GM12878 (cell line): ENCODE measurements around the gene PLEK2. TPM values are rescaled to one million over a fixed set of nuclear protein-coding genes. Genes with fewer than 3 reads are reported as not detected.

Experiments used
- ATAC-seq: fragments of 200-7000 bp; cut with Tn5 transposase; 3 replicates; pipeline ENCODE4 v1.9.1; 2020; ENCODE audit warnings: mild to moderate bottlenecking, moderate library complexity
- BruUV-seq: library from RNA; stranded (reverse); fragments of 400-500 nt; replicated peaks from 2 replicates; lab custom pipeline; 2021; lab: Mats Ljungman, UMichigan
- CTCF ChIA-PET: fragments of 300-600 bp; sonication (Branson Sonifier 250); formaldehyde crosslinking; extraction: SDS; loops from one replicate; lab custom pipeline; 2021; ENCODE audit warnings: inconsistent platforms; lab: Yijun Ruan, JAX
- POLR2A ChIA-PET: fragments of 350-600 bp; formaldehyde crosslinking; extraction: SDS; loops from one replicate; lab custom pipeline; 2021; ENCODE audit warnings: inconsistent platforms; lab: Charles Lee
- RAD21 ChIA-PET: fragments of 300-600 bp; sonication (Branson Sonifier 250); formaldehyde crosslinking; loops from one replicate; lab custom pipeline; 2023; ENCODE audit warnings: antibody characterized with exemption; ENCODE audit not compliant: unreplicated experiment; lab: Charles Lee
- SMC1A ChIA-PET: fragments of 300-600 bp; sonication (Branson Sonifier 250); formaldehyde crosslinking; loops from one replicate; lab custom pipeline; 2023; ENCODE audit not compliant: unreplicated experiment, uncharacterized antibody; lab: Charles Lee
- DNase-seq: peaks from one replicate; pipeline ENCODE4 v3.0.0-alpha.2; 2011; ENCODE audit warnings: low read depth, low spot score
- FAIRE-seq: peaks from 3 replicates; lab custom pipeline; 2011; peaks lifted over from hg19 to GRCh38; lab: Jason Lieb, UNC
- H2AFZ ChIP-seq: 2 replicates; pipeline ENCODE4 v1.6.0; 2011; ENCODE audit warnings: low read depth, low read length, control low read depth; ENCODE audit not compliant: control insufficient read depth
- H3K27ac ChIP-seq: 2 replicates; pipeline ENCODE4 v1.5.1; 2011; ENCODE audit warnings: control low read depth; ENCODE audit not compliant: control insufficient read depth, insufficient read depth
- H3K27me3 ChIP-seq, 2 experiments: replicated peaks in 1 of 2; 2 replicates each; pipeline versions ENCODE4 v1.6.0 to v1.6.1; 2011; ENCODE audit warnings: low read length in 1 of 2; ENCODE audit not compliant: control insufficient read depth in 2 of 2, insufficient read depth in 2 of 2
- H3K36me3 ChIP-seq, 2 experiments: 2 replicates each; pipeline ENCODE4 v1.5.1; 2011; ENCODE audit warnings: low read length in 1 of 2; ENCODE audit not compliant: control insufficient read depth in 2 of 2, insufficient read depth in 2 of 2
- H3K4me1 ChIP-seq: 2 replicates; pipeline ENCODE4 v1.6.1; 2011; ENCODE audit warnings: mild to moderate bottlenecking, low read length, moderate library complexity, mixed read lengths; ENCODE audit not compliant: control insufficient read depth, insufficient read depth
- H3K4me2 ChIP-seq: 2 replicates; pipeline ENCODE4 v1.6.0; 2011; ENCODE audit warnings: control low read depth; ENCODE audit not compliant: control insufficient read depth, insufficient read depth
- H3K4me3 ChIP-seq: fragments of 200-600 bp; sonication (generic); 2 replicates; pipeline ENCODE4 v1.5.1; 2016
- H3K79me2 ChIP-seq: 2 replicates; pipeline ENCODE4 v1.6.0; 2011; ENCODE audit warnings: low read length; ENCODE audit not compliant: control insufficient read depth, insufficient read depth
- H3K9ac ChIP-seq: 2 replicates; pipeline ENCODE4 v1.8.0; 2011; ENCODE audit warnings: low read length, control low read depth, mixed read lengths; ENCODE audit not compliant: control insufficient read depth, insufficient read depth
- H3K9me3 ChIP-seq: replicated peaks from 3 replicates; pipeline ENCODE4 v1.5.1; 2011; ENCODE audit warnings: mild to moderate bottlenecking, low read length; ENCODE audit not compliant: control insufficient read depth, insufficient read depth
- H4K20me1 ChIP-seq: 2 replicates; pipeline ENCODE4 v1.6.0; 2011; ENCODE audit not compliant: control insufficient read depth, insufficient read depth
- BCL11A ChIP-seq: IDR thresholded peaks from 2 replicates; pipeline ENCODE4 v1.6.1; 2011; ENCODE audit warnings: low read depth, low read length
- CREB1 ChIP-seq: IDR thresholded peaks from 2 replicates; pipeline ENCODE4 v1.6.1; 2012; ENCODE audit warnings: low read depth, mild to moderate bottlenecking, inconsistent platforms
- EGR1 ChIP-seq, 2 experiments: IDR thresholded peaks; 1 replicate in 1 of 2; 2 replicates in 1 of 2; pipeline ENCODE4 v1.6.1; 2011 to 2012; ENCODE audit warnings: low read depth in 2 of 2, low read length in 2 of 2, borderline replicate concordance in 1 of 2, mild to moderate bottlenecking in 1 of 2, moderate library complexity in 1 of 2
- IRF4 ChIP-seq: IDR thresholded peaks from 2 replicates; pipeline ENCODE4 v1.6.1; 2011; ENCODE audit warnings: low read depth, low read length
- MLLT1 ChIP-seq: fragments of 450-650 bp; IDR thresholded peaks from 2 replicates; pipeline ENCODE4 v1.6.1; 2016; ENCODE audit warnings: mild to moderate bottlenecking
- MYC ChIP-seq: IDR thresholded peaks from 2 replicates; pipeline ENCODE4 v1.6.1; 2011; ENCODE audit warnings: mild to moderate bottlenecking, low read length, moderate library complexity, inconsistent platforms; ENCODE audit not compliant: insufficient read depth, insufficient replicate concordance, insufficient read length, severe bottlenecking
- NFYB ChIP-seq: IDR thresholded peaks from 2 replicates; pipeline ENCODE4 v1.6.1; 2011; ENCODE audit warnings: low read depth, mild to moderate bottlenecking, low read length, improper control_type of control experiment, moderate library complexity; ENCODE audit not compliant: insufficient read depth
- NKRF ChIP-seq: fragments of 450-650 bp; conservative IDR thresholded peaks from 2 replicates; pipeline ENCODE4 v1.6.1; 2017; ENCODE audit warnings: mild to moderate bottlenecking, moderate library complexity
- PAX5 ChIP-seq: IDR thresholded peaks from 2 replicates; pipeline ENCODE4 v1.6.1; 2011; ENCODE audit warnings: low read depth, low read length, borderline replicate concordance
- RAD51 ChIP-seq: fragments of 450-650 bp; IDR thresholded peaks from 2 replicates; pipeline ENCODE4 v1.6.1; 2016; ENCODE audit warnings: moderate library complexity, mild to moderate bottlenecking, inconsistent platforms
- SMAD1 ChIP-seq: fragments of 450-650 bp; IDR thresholded peaks from 2 replicates; pipeline ENCODE4 v1.6.1; 2018; ENCODE audit warnings: mild to moderate bottlenecking, low read depth; ENCODE audit not compliant: partially characterized antibody
- TAF1 ChIP-seq: IDR thresholded peaks from 2 replicates; pipeline ENCODE4 v1.6.1; 2011; ENCODE audit warnings: mild to moderate bottlenecking, low read depth, low read length, borderline replicate concordance
- TBL1XR1 ChIP-seq: IDR thresholded peaks from 2 replicates; pipeline ENCODE4 v1.6.1; 2012; ENCODE audit warnings: low read depth, low read length, improper control_type of control experiment
- ZNF592 ChIP-seq: fragments of 450-650 bp; IDR thresholded peaks from 2 replicates; pipeline ENCODE4 v1.6.1; 2017; ENCODE audit warnings: mild to moderate bottlenecking, moderate library complexity
- ZSCAN29 ChIP-seq: fragments of 450-650 bp; IDR thresholded peaks from 2 replicates; pipeline ENCODE4 v1.6.1; 2017; ENCODE audit warnings: mild to moderate bottlenecking, moderate library complexity
- WGBS: methylation state at CpG from one replicate; pipeline ENCODE4 v1.1.6; 2016; ENCODE audit warnings: low lambda C conversion rate; ENCODE audit not compliant: insufficient replicate concordance, insufficient coverage; ENCODE audit errors: missing lambda C conversion rate; 5-methylcytosine and 5-hydroxymethylcytosine counted together
- in situ Hi-C: fragments of 300-500 bp; cut with MboI; formaldehyde crosslinking; loops from 9 replicates; pipeline ENCODE4 v1.14.3; 2018; ENCODE audit warnings: mixed read lengths
- intact Hi-C: fragments of 100-400 bp; cut with micrococcal nuclease; formaldehyde crosslinking; loops from one replicate; pipeline ENCODE4 v1.14.2; 2022; ENCODE audit not compliant: unreplicated experiment
- polyA plus RNA-seq, 11 experiments: library from polyadenylated mRNA; depleted of rRNA in 4 of 11; unstranded in 6 of 11; stranded (reverse) in 5 of 11; fragments of >200 nt; fragmentation: Nextera tagmentation in 4 of 11; fragmentation: Illumina TruSeq in 1 of 11; extraction: Ambion mirVana in 4 of 11; extraction: Trizol in 1 of 11; gene quantifications; 1 replicate in 1 of 11; 2 replicates in 10 of 11; pipeline versions ENCODE4 v1.2.1 to v1.2.3, GENCODE V29; 2011 to 2016; ENCODE audit warnings: inconsistent platforms in 2 of 11, missing spikeins in 2 of 11, low read depth in 1 of 11
- total RNA-seq, 4 experiments: library from RNA; depleted of rRNA in 3 of 4; stranded (reverse); fragments of >200 nt in 3 of 4; fragmentation: Illumina TruSeq in 1 of 4; extraction: Trizol in 1 of 4; gene quantifications; 2 replicates each; pipeline versions ENCODE4 v1.2.1 to v1.2.3, GENCODE V29; 2013 to 2021

Gene PLEK2
- total and polyA plus RNA-seq, 10 of the 15 experiments (the other 5 are each of a cell fraction or from before 2014, with no cell fraction given): 0.08 to 0.20 TPM; not detected in 8

- WGBS: 61% methylated on average over 3 of the region's 3 CpGs
Measured at GRCh38 chr14:67417633-67418032, 5.7 kb upstream of the PLEK2 start.

More at GRCh38 chr14:67417633-67418032, 5.7 kb upstream of the PLEK2 start:
- DNase-seq (no peak), ATAC-seq (no peak), FAIRE-seq (no peak)
- in situ Hi-C loops: no loop called here
- H3K27ac ChIP-seq: no peak overlapping the region
- no TSS peak for BruUV-seq
- no peak overlapping the region for H3K4me2 ChIP-seq
- H4K20me1 ChIP-seq: no peaks in the 10 kb centered on the region
- no peak overlapping the region for H2AFZ ChIP-seq
- no peaks in the 10 kb centered on the region for H3K36me3 ChIP-seq
- POLR2A ChIA-PET: no interaction called here
- RAD21 ChIA-PET: interaction anchor here (2.8 kb wide), 1 partner anchor 154 kb away, joined by 7 read pairs; no protein-coding TSS in a partner anchor
- CTCF ChIA-PET: interaction anchor here (1.0 to 21.1 kb wide), 4 partner anchors 10 to 1058 kb away, joined by 3 to 583 read pairs (median 28); no protein-coding TSS in a partner anchor
- no peaks in the 10 kb centered on the region for H3K79me2 ChIP-seq
- no peaks in the 10 kb centered on the region for H3K9me3 ChIP-seq
- intact Hi-C loops: no loop called here
- H3K4me3 ChIP-seq: no peak overlapping the region
- no peak overlapping the region for H3K9ac ChIP-seq
- SMC1A ChIA-PET: interaction anchor here (1.2 kb wide), 1 partner anchor 10 kb away, joined by 3 read pairs; no protein-coding TSS in a partner anchor
- TF ChIP-seq SMAD1 (no peak), NKRF (no peak), TBL1XR1 (no peak), MYC (no peak), BCL11A (no peak), CREB1 (no peak), RAD51 (no peak), MLLT1 (no peak), ZNF592 (no peak), IRF4 (no peak), NFYB (no peak), TAF1 (no peak), EGR1 (IDR thresholded peaks at IDR 0.05; ENCODE audit: borderline replicate concordance in 1 of 2, low read depth in 2 of 2, low read length in 2 of 2) (no peak), PAX5 (no peak), ZSCAN29 (no peak)
- H3K4me1 ChIP-seq: no peaks in the 10 kb centered on the region
- H3K27me3 ChIP-seq: no peaks in the 10 kb centered on the region; a peak in 1 of 4 replicates
